HuH-7 (cell line): ENCODE results near the gene SLC37A1.

Experiments
- DNase-seq: peaks from one replicate; pipeline ENCODE4 v3.0.0; 2011; ENCODE audit warnings: low spot score

SLC37A1 gene

GRCh38 chr21:42578761-42579415 lies 65.2 kb downstream of the SLC37A1 start:
- no peak for DNase-seq

DNA sequence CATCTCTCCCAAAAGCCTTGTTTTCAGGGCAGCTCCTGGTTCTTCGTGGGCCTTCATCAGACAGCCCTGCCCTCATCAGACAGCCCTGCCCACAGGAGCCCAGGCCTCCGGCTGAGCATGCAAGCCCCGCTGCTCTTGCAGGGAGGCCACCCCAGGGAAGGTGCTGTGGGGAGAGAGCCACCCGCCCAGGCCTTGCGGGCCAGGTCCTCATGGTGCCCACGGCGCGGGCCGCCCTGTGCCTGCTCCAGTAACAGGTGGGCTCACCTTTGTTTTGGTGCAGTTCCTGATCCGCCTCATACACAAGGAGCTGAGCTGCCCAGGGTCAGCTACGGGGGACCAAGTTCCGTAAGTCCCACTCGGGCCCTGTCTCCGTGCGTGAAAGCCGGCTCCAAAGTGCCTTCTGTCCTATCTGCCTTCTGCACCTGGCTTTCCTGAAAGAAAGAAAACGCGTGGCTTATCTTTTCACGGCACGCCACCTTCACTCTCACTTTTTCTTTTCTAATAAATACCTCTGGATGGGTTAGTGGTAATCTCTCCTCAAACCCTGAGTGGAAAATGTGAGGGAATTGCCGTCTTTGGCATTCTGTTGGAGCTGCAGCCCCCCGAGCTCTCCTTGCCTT lies 65.9 kb downstream of the SLC37A1 start:
- DNase-seq = no peak

- no peak for DNase-seq
Measured at GRCh38 chr21:42580076-42580792, 66.6 kb downstream of the SLC37A1 start.

DNA sequence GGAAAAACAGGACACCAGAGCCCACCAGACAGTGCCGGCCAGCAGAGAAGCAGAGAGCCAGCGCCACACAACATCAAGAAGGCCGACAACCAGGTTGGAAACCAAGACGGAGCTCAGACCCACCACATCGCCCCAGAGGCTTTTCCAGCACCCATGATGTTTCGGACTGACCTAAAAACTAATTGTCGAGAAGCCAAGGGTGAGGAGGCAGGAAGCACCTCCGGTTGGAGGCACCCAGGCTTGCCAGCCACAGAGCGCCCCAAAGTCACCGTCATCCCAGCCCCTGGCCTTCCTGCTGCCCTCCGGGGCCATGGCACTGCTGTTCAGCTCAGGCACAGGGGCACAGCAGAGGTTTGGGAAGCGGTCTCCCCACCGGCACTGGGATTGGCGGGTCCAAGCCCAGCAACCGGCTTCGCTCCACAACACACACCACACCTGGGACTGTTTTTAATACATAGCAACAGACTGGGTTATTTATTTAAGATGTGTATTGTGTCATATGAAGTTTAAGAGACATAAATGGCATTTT lies 67.2 kb downstream of the SLC37A1 start:
- DNase-seq = no peak

GRCh38 chr21:42581336-42581992 lies 67.8 kb downstream of the SLC37A1 start:
- DNase-seq = no peak

DNA sequence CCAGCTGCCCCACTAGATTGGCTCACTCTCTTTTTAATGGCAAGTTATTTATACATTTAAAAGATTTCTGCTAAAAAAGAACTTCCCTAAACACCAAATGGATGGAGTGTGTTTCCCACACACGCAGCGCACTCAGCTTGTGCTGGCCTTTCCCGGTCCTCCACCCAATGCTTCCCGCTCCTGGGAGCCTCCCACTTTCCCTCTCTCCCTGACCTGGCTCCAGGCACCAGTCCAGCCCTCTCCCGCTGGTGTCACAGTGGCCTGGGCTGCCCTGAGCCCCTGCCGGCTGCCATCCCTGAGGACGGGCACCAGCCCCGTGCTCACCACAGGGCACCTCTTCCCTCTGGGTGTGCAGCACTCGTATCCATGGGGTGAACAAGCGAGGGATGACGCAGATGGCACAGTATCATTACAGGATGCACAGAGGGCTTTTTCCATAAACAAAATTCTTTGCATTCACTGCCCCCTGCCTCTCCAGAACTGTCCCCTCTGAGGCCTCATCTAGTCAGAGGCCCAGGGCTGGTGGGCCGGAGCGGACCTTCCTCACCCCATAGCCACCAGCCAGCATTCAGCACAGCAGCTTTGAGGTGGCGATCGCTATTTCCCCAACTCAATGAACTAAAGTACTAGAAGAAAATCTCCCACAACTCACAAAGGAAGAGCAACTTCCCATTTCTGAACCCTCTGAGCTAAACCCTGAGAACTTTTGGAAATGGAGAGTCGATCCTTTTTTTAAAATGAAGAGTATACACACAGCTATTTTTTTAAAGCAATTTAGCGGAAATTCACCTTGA lies 68.5 kb downstream of the SLC37A1 start:
- no peak for DNase-seq

GRCh38 chr21:42582787-42583476 lies 69.3 kb downstream of the SLC37A1 start:
- no peak for DNase-seq

DNA sequence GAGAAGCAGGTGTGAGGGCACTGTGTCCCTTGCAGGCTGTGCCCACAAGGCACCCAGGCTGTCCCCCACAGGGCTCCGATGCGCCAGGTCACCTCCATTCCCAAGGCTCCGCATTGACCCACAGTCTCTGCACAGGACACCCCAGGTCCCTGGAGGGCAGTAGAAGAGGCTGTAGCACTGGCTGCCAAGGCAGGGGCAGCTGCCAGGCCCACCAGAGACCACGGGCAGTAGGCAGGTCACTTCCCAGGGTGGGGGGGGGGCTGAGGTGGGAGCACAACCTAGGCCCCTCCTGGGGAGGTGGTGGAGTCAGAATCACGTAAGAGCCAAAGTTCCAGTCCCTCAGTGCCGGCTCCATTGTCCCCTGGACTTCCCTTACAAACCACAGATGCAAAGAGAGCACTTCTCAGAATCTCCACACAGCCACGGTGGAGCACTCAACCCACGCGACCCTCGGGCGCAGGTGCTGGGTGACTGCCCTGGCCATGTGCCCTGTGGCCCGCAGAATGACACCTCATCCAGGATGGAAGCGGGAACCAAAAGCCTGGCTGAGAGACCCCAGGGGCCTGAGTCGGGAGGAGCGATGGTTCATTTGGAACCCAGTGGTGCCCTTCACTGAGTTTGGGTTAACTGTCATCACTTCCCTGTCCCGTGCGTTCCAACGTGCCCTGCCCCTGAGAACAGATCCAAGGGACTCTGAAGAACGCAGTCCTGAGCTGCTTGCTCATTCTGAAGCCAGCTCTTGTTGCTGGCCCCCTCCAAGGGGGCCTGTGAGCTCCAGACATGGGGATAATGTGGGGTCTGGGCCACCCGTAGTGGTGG lies 70.0 kb downstream of the SLC37A1 start:
- DNase-seq = no peak

DNA sequence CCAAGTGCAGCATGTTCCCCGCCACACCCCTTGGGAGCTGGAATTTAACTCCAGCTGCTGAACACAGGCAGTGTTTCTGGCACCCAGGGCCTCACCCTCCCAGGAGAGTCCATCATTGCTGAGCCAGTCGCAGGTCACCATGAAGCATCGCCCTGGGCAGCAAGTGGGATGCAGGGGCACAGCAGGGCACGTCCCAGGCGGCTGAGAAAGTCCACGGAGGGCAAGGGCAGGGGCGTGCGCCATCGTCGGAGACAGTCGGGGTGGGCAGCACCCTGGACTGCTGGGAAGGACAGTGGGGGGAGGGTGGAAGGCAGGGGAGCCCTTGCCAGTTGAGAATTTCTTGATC lies 70.6 kb downstream of the SLC37A1 start:
- DNase-seq = no peak

GRCh38 chr21:42585881-42586280 lies 72.2 kb downstream of the SLC37A1 start:
- no peak for DNase-seq

- no peak for DNase-seq
Measured at GRCh38 chr21:42586406-42586805, 72.8 kb downstream of the SLC37A1 start.

DNA sequence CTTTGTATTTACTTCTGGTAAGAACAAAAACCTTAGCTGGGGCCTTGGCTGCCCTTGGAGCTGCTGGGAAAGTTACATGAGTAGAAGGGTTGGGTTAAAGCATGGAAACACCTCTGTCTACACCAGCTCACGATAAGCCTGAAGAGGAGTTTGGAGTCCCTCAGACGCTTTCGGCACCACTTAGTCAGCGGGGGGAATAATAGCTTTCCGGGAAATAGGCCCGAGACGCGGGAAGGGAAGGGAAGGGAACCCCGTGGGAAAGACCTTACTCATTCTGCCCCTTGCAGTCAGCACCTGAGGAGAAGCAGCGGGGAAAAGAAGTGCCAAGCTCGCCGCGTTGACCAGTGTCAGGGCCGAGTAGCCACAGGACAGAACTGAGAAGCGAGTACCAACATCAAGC lies 73.4 kb downstream of the SLC37A1 start:
- no peak for DNase-seq

DNA sequence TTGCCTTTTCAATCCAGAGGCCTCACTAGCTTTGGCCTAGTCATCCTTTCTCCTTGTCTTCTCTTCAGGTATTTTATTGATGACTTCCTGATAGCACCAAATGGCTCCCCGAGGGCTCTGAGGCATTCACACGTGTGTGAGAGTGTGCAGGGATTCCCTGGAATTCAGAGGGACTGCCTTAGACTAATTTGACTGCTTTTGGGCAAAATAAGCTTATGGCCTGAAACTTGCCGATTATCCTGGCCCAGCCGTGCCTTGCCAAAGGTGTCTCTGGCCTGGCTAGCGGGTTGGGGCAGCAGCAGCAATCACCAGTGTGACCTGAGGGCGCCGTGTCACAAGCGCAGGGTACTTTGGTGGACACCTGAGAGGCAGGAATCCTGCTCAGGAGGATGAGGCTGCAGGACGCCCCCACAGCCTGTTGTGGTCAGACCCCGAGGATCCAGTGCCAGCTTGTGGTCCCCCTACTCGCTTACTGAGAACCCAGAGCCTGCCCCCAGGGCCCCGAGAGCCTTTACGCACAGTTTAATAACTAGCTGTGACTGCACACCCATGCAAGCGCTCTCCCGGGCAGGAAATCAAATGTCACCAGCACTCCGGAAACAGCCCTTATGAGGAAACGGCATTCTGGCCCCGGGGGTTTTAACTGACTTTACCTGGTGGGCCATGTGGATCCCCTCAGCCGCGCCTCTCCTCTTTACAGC lies 76.9 kb downstream of the SLC37A1 start:
- DNase-seq = no peak

DNA sequence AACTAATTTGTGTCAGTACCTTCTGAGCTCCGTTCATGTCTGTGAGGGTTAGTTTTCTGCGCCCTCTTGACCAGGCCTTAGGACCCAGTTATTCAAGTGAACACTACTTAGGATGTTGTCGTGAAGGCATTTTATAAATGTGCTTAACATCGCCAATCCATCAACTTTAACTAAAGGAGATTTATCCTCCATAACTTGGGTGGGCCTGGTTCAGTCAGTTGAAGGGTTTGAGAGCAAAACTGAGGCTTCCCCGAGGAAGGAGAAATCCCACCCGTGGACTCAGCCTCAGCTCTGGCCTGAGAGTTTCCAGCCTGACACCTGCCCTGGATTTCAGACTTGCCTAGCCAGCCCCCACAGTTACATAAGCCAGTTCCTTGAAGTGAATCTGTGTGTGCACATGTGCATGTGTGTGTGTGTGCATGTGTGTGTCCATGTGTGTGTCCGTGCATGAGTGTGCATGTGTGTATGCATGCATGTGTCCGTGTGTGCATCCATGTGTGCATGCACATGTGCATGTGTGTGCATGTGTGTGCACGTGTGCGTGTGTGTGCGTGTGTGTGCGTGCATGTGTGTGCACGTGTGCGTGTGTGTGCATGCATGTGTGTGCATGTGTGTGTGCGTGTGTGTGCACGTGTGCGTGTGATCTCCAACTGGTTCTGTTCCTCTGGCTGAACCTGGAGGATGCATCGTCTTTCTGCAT lies 77.7 kb downstream of the SLC37A1 start:
- no peak for DNase-seq

DNA sequence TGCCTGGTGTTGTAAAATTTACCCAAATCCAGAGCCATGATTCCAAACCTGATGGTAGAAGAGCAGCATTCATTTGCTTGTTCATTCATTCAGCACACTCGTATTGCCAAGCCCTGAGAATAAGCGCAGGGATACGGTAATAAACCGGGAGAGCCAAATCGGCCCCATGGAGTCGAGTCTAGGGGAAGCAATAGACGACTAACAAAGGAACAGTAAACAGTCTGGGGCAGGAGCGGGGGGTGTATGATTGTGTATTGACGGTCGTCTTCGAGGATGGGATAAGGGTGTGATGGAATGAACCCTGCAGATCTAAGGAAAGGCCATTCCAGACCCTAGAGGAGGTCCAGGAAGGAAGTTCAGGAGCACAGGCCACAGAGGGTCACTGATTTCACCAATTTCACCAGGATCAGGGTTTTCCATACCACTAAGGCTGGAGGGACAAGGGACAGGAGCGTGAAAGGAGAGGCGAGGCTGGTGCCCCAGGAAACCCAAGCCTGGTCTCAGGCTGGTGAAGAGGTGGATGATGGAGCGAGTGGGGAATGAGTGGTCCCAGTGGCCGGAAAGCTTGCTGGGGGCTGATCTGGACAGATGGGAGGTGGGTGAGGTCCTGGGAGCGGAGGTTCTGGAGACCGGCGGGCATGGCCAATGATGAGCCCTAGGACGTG lies 78.6 kb downstream of the SLC37A1 start:
- DNase-seq = no peak

- DNase-seq = peak; percentile 96
Measured at GRCh38 chr21:42593007-42593814, 79.6 kb downstream of the SLC37A1 start.

GRCh38 chr21:42594616-42595282 lies 81.1 kb downstream of the SLC37A1 start:
- no peak for DNase-seq
